HG03521 (cell line): ENCODE measurements around the gene DCAF4.
"Not testable (repeated sequence)": the region's sequence is repeated elsewhere in the genome, so short reads cannot be mapped to it uniquely, and the experiment has no call there.

ENCODE experiments used
- ATAC-seq: cut with Tn5 transposase; IDR thresholded peaks from one replicate; pipeline ENCODE4 v1.9.1; 2021; ENCODE audit warnings: mild to moderate bottlenecking, moderate library complexity; ENCODE audit not compliant: unreplicated experiment

Gene DCAF4

DNA sequence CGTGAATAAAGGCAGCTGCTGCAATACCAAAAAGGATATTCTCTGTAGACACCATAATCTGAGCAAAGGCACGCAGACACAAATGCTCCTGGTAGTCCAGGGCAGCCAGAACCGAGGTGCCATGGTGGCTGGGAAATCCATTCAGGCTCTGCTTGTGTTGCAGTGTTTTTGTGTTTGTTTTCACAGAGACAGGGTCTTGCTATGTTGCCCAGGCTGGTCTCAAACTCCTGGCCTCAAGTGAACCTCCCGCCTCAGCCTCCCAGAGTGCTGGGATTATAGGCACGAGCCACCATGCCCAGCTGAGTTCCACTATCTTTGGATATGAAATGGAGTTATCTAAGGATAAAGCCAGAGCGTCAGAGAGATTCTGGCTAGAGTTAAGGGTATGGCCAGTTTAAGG is 39.8 kb downstream of the DCAF4 start:
- no peak for ATAC-seq

DNA sequence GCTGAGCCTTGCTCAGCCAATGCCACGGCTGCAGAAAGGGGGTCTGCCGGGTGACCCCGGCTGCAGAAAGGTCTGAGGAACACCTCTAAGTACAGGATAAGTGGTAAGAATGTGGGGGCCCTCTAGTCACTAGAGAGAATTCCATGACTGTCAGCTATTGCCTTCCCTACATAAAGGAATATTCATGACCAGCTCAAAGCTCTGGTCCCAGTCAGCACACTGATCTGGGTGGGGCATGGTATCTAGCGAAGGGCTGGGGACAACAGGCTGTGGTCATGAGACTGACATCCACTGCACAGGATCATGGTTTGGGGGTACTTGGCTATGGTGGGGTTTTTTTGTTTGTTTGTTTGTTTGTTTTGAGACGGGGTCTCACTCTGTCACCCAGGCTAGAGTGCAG is 42.1 kb downstream of the DCAF4 start:
- no peak for ATAC-seq

- no peak for ATAC-seq
Measured at GRCh38 chr14:72970058-72970630, 43.9 kb downstream of the DCAF4 start.

DNA sequence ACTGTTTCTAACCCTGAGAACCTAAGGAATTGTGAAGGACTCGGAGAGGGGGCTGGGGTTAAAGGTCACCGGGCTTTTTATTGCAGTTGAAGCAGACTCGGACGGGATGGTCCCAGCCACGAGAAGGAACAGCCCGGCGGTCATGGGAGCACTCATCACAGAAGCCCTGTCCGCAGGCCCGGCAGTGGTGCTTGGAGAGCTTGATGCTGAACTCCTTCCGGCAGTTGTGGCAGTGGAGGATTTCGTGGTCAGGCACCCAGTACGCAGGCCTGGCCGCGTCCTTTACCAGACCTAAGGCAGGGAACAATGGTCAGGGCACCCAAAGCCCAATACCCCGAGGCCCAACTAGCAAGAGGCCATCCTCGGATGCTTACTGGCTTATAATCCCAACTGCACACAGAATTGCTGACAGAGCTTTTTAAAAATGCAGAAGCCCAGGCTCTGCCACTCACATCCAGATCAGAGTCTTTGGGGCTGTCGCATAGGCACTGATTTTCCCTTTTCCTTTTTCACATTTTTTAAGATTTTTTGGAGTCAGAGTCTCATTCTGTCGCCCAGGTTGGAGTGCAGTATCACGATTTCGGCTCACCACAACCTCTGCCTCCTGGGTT is 44.7 kb downstream of the DCAF4 start:
- ATAC-seq: no peak

DNA sequence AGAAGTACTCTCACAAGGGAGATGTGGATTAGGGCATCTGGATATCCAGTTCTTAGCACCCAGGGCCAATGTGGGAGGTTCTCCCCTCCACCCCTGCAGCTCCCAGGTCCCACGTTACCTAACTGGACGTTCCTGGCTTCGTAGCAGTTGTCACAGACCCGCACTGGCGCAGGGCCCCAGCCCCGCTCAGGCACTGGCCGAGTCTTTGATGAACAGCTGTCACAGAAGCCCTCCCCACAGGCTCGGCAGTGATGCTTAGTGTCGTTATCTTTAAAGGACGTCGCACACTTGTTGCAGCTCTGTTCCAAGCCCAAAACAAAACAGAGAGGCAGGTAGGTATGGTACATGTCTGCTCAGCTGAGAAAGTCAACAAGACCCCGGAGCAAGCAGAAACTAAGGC is 48.4 kb downstream of the DCAF4 start:
- no peak for ATAC-seq

GRCh38 chr14:72975770-72976169 is 49.5 kb downstream of the DCAF4 start:
- ATAC-seq: no peak

GRCh38 chr14:72978856-72979255 is 52.6 kb downstream of the DCAF4 start:
- ATAC-seq: no peak

DNA sequence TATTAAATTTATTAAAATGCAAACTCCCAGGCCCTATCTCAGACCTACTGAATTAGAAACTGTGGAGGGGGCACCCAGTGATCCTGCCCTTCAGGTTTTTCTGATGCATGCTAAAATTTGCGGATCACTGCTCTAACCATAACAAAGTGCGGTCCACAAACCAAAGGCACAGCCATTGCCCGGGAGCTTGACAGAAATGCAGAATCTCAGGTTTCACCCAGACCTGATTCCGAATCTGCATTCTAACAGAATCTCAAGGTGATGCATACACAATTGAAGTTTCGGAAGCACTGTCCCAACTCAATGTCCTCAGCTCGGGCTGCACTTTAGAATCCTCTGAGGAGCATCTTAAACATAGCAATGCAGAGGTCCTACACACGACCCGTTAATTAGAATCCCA is 54.6 kb downstream of the DCAF4 start:
- ATAC-seq: no peak

GRCh38 chr14:72982146-72982708 is 56.0 kb downstream of the DCAF4 start:
- ATAC-seq: no peak

GRCh38 chr14:72986214-72986613 is 60.0 kb downstream of the DCAF4 start:
- no peak for ATAC-seq

DNA sequence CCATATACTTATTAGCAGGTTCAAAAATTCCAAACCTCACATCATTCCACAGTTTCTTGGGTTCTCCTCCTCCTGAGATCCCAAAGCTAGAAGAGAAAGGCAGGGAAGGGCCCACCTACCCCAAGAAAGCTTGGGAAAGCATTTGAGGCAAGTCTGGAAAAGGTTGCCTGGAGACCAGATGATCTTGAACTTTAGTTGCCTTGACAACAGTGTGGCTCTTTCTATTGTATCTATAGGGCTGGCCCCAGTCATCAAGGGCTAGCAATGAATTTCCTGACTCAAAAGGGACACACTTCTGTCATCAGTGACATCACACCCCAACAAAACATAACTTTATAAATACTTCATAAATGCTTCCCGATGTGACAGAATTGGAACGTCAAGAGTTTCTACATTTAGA is 60.6 kb downstream of the DCAF4 start:
- ATAC-seq: no peak

DNA sequence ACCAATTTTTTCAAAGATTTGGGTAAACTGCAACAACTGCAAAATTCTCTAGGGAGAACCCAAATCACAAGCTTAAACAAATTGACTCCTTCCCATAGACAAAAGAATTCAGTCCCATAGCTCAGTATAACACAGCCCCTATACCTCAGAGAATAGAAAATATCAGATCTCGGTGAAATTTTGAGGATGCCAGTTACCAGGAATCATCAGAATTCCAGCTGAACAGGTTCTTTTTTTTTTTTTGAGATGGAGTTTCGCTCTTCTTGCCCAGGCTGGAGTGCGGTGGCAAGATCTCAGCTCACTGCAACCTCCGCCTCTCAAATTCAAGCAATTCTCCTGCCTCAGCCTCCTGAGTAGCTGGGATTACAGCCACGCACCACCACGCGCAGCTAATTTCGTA is 63.9 kb downstream of the DCAF4 start:
- ATAC-seq: no peak

DNA sequence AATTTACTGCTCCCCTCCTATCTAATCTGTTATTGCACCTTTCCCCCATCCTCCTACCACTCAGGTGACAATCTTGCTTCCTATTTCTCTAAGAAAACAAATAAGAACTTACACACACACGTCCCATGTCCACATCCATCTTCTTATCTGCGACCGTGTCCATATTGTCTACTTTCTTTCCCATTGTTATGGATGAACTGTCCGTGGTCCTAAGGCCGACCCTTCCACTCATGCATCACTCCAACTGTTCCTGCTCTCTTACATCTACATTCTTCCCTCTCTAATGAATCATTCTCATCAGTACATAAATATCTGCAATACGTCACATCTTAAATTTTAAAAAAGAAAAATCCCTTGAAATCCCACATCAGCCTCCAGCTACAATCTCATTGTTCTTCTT is 70.7 kb downstream of the DCAF4 start:
- ATAC-seq: no peak

DNA sequence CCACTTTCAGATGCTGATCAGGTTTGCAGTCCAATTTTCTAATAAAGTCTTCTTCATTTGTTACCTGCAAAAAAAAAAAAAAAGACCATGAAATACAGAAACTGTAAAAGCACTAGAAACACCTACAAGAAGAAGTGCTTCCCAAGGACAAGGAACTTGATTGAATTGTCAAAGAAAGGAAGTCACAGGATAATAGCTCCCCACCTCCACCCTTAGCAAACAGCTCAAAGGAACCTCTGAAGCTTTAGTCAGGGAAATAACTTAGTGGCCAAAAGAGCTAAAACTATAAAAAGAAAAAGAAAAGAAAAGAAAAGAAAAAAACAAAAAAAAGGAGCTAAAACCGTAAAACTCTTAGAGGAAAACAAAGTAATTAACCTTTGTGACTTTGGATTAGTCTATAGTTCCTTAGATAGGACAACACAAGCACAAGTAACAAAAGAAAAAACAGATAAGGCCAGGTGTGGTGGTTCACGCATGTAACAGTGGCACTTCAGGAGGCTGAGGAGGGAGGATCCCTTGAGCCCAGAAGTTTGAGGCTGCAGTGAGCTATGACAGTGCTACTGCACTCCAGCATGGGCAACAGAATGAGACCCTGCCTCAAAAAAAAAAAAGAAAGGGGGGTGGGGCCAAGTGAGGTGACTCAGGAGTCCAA is 72.1 kb downstream of the DCAF4 start:
- ATAC-seq: no peak

- ATAC-seq: no peak
Measured at GRCh38 chr14:72999316-72999715, 73.1 kb downstream of the DCAF4 start.

DNA sequence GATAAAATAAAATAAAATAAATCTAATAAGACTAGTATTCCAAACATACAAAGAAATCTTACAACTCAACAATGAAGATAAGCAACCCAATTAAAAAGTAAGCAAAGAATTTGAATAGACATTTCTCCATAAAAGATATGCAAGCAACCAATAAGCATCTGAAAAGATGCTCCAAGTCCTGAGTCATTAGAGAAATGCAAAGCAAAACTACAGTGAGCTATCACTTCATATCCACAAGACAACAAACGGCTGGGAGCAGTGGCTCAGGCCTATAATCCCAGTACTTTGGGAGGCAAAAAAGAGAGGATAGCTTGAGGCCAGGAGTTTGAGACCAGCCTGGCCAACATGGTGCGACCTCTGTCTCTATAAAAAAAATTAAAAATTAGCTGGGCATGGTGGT is 73.8 kb downstream of the DCAF4 start:
- ATAC-seq: no peak

GRCh38 chr14:73003681-73004080 is 77.4 kb downstream of the DCAF4 start:
- ATAC-seq: no peak

GRCh38 chr14:73004641-73005040 is 78.4 kb downstream of the DCAF4 start:
- not testable (repeated sequence) for ATAC-seq

- no peak for ATAC-seq
Measured at GRCh38 chr14:73007835-73008234, 81.6 kb downstream of the DCAF4 start.

- no peak for ATAC-seq
Measured at GRCh38 chr14:73008501-73008900, 82.2 kb downstream of the DCAF4 start.
